ENCODE data around the gene ARID5B. TPM values are rescaled to one million over a fixed set of nuclear protein-coding genes. Genes with fewer than 3 reads are reported as not detected.

Gene ARID5B
- total and polyA plus RNA-seq, 2 experiments from 2014 or later, result 1.3 to 1.6 TPM

DNA sequence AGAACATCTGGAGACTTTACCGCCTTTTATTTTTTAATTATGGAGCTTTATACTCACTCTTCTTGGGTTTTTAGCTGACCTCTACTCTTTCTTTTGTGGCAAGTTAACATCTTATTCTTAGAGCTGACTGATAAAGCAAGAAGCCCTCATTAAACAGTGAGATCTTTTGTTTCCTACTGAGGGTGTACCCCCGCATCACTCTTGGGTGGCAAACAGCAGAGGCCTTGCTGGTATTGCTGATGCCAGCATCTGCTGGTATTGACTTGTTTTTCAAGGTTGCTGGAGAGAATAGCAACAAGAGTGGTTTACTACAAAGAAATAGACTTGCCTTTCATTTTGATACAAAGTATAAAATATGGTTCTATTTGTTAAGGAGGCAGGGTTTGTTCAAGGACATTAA, 154.7 kb downstream of the ARID5B start:
- Histone ChIP-seq H3K27me3 (ENCODE audit: insufficient read depth) (no peaks in the 10 kb centered on the region), H3F3A (replicated peaks; ENCODE audit: low read depth) (no peaks in the 10 kb centered on the region), H3K36me3 (ENCODE audit: insufficient read depth) (no peaks in the 10 kb centered on the region), H3K4me3 (no peak overlapping the region), H3K4me1 (ENCODE audit: insufficient read depth) (peaks cover 14% of the 10 kb centered on the region), H3K79me2 (replicated peaks; ENCODE audit: insufficient read depth) (no peaks in the 10 kb centered on the region), H3K4me2 (no peak overlapping the region), H3K27ac (ENCODE audit: low read depth) (no peak overlapping the region), H4K20me1 (replicated peaks; ENCODE audit: insufficient read depth) (no peaks in the 10 kb centered on the region), H3K9me2 (ENCODE audit: insufficient read depth) (peaks cover 16% of the 10 kb centered on the region), H2AFZ (no peak overlapping the region; the same call in 1 of the 2 replicates)
- no peak for ATAC-seq
- TF ChIP-seq, protein P1, sequence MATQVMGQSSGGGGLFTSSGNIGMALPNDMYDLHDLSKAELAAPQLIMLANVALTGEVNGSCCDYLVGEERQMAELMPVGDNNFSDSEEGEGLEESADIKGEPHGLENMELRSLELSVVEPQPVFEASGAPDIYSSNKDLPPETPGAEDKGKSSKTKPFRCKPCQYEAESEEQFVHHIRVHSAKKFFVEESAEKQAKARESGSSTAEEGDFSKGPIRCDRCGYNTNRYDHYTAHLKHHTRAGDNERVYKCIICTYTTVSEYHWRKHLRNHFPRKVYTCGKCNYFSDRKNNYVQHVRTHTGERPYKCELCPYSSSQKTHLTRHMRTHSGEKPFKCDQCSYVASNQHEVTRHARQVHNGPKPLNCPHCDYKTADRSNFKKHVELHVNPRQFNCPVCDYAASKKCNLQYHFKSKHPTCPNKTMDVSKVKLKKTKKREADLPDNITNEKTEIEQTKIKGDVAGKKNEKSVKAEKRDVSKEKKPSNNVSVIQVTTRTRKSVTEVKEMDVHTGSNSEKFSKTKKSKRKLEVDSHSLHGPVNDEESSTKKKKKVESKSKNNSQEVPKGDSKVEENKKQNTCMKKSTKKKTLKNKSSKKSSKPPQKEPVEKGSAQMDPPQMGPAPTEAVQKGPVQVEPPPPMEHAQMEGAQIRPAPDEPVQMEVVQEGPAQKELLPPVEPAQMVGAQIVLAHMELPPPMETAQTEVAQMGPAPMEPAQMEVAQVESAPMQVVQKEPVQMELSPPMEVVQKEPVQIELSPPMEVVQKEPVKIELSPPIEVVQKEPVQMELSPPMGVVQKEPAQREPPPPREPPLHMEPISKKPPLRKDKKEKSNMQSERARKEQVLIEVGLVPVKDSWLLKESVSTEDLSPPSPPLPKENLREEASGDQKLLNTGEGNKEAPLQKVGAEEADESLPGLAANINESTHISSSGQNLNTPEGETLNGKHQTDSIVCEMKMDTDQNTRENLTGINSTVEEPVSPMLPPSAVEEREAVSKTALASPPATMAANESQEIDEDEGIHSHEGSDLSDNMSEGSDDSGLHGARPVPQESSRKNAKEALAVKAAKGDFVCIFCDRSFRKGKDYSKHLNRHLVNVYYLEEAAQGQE (IDR thresholded peaks at IDR 0.05; ENCODE audit: unreplicated experiment), result no peak
- no peak for TF ChIP-seq NANOG (IDR thresholded peaks at IDR 0.05; ENCODE audit: borderline replicate concordance)
- no peak for TF ChIP-seq ZNF114 (CRISPR knock-in tag; IDR thresholded peaks at IDR 0.05)
- no peak for TF ChIP-seq STAT1 (IDR thresholded peaks at IDR 0.05; ENCODE audit: unreplicated experiment)
- TF ChIP-seq, protein P2, sequence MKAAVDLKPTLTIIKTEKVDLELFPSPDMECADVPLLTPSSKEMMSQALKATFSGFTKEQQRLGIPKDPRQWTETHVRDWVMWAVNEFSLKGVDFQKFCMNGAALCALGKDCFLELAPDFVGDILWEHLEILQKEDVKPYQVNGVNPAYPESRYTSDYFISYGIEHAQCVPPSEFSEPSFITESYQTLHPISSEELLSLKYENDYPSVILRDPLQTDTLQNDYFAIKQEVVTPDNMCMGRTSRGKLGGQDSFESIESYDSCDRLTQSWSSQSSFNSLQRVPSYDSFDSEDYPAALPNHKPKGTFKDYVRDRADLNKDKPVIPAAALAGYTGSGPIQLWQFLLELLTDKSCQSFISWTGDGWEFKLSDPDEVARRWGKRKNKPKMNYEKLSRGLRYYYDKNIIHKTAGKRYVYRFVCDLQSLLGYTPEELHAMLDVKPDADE (IDR thresholded peaks at IDR 0.05), result no peak
- TF ChIP-seq ZNF331 (CRISPR knock-in tag; IDR thresholded peaks at IDR 0.05; ENCODE audit: low read depth), result no peak
- TF ChIP-seq EZH2phosphoT487 (IDR thresholded peaks at IDR 0.05; ENCODE audit: unreplicated experiment), result no peak
- Mint-ChIP-seq H3K27me3 (ENCODE audit: insufficient read depth, low read depth, poor library complexity) (peaks cover 5% of the 10 kb centered on the region), H3K9me3 (no peaks in the 10 kb centered on the region), H3K4me3 (no peak overlapping the region), H3K27ac (no peak overlapping the region), H3K36me3 (ENCODE audit: low read depth) (no peaks in the 10 kb centered on the region), H3K4me1 (peaks cover 7% of the 10 kb centered on the region)
- DNase-seq (ENCODE audit: low spot score), result no peak

DNA sequence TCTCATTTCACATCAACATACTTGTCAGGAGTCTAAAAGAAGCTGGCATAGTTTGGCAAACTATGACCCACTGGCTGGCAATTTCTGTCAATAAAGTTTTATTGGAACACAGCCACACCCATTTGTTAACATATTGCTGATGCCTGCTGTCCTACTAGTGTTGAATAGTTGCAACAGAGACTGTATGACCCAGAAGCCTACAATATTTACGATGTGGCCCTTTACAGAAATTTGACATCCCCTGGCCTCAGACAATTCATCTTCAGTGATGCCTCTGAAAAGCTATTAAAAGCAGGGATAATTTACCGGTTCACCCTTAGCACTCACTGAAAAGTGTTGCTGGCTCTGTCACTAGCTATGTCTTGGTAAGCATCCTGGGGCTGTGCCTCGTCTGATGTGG, 155.2 kb downstream of the ARID5B start:
- H3K4me2 ChIP-seq, result no peak overlapping the region
- ATAC-seq, result no peak
- H3K27me3 Mint-ChIP-seq (ENCODE audit: insufficient read depth, low read depth, poor library complexity), result peaks cover 3% of the 10 kb centered on the region
- no peak overlapping the region for H3K27ac Mint-ChIP-seq
- H3K9me3 Mint-ChIP-seq, result no peaks in the 10 kb centered on the region
- H3K36me3 Mint-ChIP-seq (ENCODE audit: low read depth), result no peaks in the 10 kb centered on the region
- H3K4me1 ChIP-seq (ENCODE audit: insufficient read depth), result peaks cover 9% of the 10 kb centered on the region; the same call in 1 of the 2 replicates
- peak overlapping the region; percentile 19; the same call in 1 of the 2 replicates for H2AFZ ChIP-seq
- H3K27me3 ChIP-seq (ENCODE audit: insufficient read depth), result no peaks in the 10 kb centered on the region
- no peak for TF ChIP-seq ZNF331 (CRISPR knock-in tag; IDR thresholded peaks at IDR 0.05; ENCODE audit: low read depth)
- TF ChIP-seq STAT1 (IDR thresholded peaks at IDR 0.05; ENCODE audit: unreplicated experiment), result no peak
- TF ChIP-seq, protein P1 (IDR thresholded peaks at IDR 0.05; ENCODE audit: unreplicated experiment), result no peak
- TF ChIP-seq JUNB (IDR thresholded peaks at IDR 0.05; ENCODE audit: unreplicated experiment), result no peak
- H3K4me3 ChIP-seq, result no peak overlapping the region
- H3F3A ChIP-seq (replicated peaks; ENCODE audit: low read depth), result no peaks in the 10 kb centered on the region
- H3K36me3 ChIP-seq (ENCODE audit: insufficient read depth), result no peaks in the 10 kb centered on the region
- no peak overlapping the region for H3K27ac ChIP-seq (ENCODE audit: low read depth)
- H3K4me1 Mint-ChIP-seq, result peaks cover 2% of the 10 kb centered on the region
- H3K79me2 ChIP-seq (replicated peaks; ENCODE audit: insufficient read depth), result no peaks in the 10 kb centered on the region
- H3K9me2 ChIP-seq (ENCODE audit: insufficient read depth), result peaks cover 20% of the 10 kb centered on the region
- DNase-seq (ENCODE audit: low spot score), result no peak
- no peak overlapping the region for H3K4me3 Mint-ChIP-seq
- no peaks in the 10 kb centered on the region for H4K20me1 ChIP-seq (replicated peaks; ENCODE audit: insufficient read depth)

All from GM23338 (cell line).